Measurements from ENCODE around the gene C6orf89.

Gene C6orf89

DNA sequence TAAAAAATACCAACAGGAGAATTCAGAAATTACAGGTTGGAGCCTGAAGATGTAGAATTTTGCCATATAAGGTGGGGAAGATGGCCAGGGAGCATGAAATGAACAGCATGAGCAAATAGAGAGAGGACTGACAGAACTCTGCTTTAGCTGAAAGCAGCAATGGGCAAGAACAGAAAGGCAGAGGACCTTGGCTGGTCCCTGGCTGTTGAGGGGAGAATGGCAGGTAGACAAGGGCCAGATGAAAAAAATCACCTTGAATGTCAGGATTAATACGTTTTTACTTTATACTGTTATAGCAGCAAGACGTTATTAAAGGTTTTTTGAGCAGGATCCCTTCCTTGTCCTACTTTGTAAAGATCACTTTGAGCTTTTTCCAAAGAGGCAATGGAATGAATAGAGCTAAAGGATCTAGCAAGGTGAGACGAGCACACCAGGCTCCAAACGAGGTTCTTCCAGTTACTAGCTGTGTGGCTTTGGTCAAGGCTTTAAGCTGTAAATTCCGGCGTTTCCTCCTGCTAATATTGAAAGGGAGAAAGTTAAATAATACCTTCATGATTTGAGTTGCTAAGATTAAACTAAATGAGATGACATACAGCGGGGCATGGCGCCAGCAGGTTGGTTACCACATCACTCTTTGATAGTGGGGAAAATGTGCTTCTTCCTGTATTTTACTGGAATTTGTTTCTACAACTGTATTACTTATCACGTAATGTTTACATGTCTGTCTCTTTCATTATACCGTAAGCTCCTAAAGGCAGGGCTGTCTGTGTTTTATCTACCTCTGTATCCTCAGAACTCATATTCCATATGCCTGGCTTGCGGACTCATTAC is 11.9 kb upstream of the C6orf89 start:
- Histone ChIP-seq H3K27me3 (replicated peaks; ENCODE audit: insufficient read depth, low read length) (no peaks in the 10 kb centered on the region), H4K20me1 (ENCODE audit: insufficient read depth, low read length) (no peaks in the 10 kb centered on the region), H2AFZ (ENCODE audit: low read length) (peak overlapping the region; percentile 95), H3K9me2 (replicated peaks; ENCODE audit: insufficient read depth, low read length) (no peaks in the 10 kb centered on the region), H3K79me2 (ENCODE audit: low read length) (peaks cover 37% of the 10 kb centered on the region), H3K36me3 (replicated peaks; ENCODE audit: insufficient read depth, low read length) (no peaks in the 10 kb centered on the region), H3K4me3 (ENCODE audit: low read length) (peak overlapping the region; percentile 76), H3K4me1 (ENCODE audit: low read length) (peaks cover 8% of the 10 kb centered on the region), H3K9ac (ENCODE audit: low read length) (peak overlapping the region; percentile 89), H3F3A (ENCODE audit: insufficient read depth, low read length) (no peaks in the 10 kb centered on the region), H3K9me3 (replicated peaks; ENCODE audit: insufficient read depth, low read length) (no peaks in the 10 kb centered on the region), H3K27ac (ENCODE audit: low read length) (peak overlapping the region; percentile 54; the same call in 1 of the 2 replicates), H3K4me2 (ENCODE audit: low read depth, low read length) (peak overlapping the region; percentile 83)
- peak; percentile 32 for DNase-seq
- TF ChIP-seq EZH2phosphoT487 (IDR thresholded peaks at IDR 0.05; ENCODE audit: low read length), result no peak
- TF ChIP-seq, protein P1, sequence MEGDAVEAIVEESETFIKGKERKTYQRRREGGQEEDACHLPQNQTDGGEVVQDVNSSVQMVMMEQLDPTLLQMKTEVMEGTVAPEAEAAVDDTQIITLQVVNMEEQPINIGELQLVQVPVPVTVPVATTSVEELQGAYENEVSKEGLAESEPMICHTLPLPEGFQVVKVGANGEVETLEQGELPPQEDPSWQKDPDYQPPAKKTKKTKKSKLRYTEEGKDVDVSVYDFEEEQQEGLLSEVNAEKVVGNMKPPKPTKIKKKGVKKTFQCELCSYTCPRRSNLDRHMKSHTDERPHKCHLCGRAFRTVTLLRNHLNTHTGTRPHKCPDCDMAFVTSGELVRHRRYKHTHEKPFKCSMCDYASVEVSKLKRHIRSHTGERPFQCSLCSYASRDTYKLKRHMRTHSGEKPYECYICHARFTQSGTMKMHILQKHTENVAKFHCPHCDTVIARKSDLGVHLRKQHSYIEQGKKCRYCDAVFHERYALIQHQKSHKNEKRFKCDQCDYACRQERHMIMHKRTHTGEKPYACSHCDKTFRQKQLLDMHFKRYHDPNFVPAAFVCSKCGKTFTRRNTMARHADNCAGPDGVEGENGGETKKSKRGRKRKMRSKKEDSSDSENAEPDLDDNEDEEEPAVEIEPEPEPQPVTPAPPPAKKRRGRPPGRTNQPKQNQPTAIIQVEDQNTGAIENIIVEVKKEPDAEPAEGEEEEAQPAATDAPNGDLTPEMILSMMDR (IDR thresholded peaks at IDR 0.05; ENCODE audit: low read length), result peak; percentile 39; the same call in 1 of the 2 replicates
- TF ChIP-seq EZH2 (optimal IDR thresholded peaks at IDR 0.05; ENCODE audit: low read depth, low read length), result no peak

- peak within 1 kb of the TSS; percentile 54 for H3K27ac ChIP-seq (ENCODE audit: low read length)
- no peaks in the 10 kb centered on the region for H3K9me2 ChIP-seq (replicated peaks; ENCODE audit: insufficient read depth, low read length)
- no peaks in the 10 kb centered on the region for H3F3A ChIP-seq (ENCODE audit: insufficient read depth, low read length)
- peak within 1 kb of the TSS; percentile 76 for H3K4me3 ChIP-seq (ENCODE audit: low read length)
- DNase-seq, result peak; percentile 88
- peaks cover 31% of the 10 kb centered on the region for H3K79me2 ChIP-seq (ENCODE audit: low read length)
- H3K9ac ChIP-seq (ENCODE audit: low read length), result peak within 1 kb of the TSS; percentile 89
- peak within 1 kb of the TSS; percentile 95 for H2AFZ ChIP-seq (ENCODE audit: low read length)
- H3K4me2 ChIP-seq (ENCODE audit: low read depth, low read length), result peak within 1 kb of the TSS; percentile 83
- TF ChIP-seq EZH2phosphoT487 (IDR thresholded peaks at IDR 0.05; ENCODE audit: low read length) (no peak), EZH2 (optimal IDR thresholded peaks at IDR 0.05; ENCODE audit: low read depth, low read length) (no peak)
- TF ChIP-seq, protein P1 (IDR thresholded peaks at IDR 0.05; ENCODE audit: low read length), result no peak
- H3K9me3 ChIP-seq (replicated peaks; ENCODE audit: insufficient read depth, low read length), result no peaks in the 10 kb centered on the region
- H4K20me1 ChIP-seq (ENCODE audit: insufficient read depth, low read length), result no peaks in the 10 kb centered on the region
- H3K36me3 ChIP-seq (replicated peaks; ENCODE audit: insufficient read depth, low read length), result no peaks in the 10 kb centered on the region
- H3K27me3 ChIP-seq (replicated peaks; ENCODE audit: insufficient read depth, low read length), result no peaks in the 10 kb centered on the region
- H3K4me1 ChIP-seq (ENCODE audit: low read length), result peaks cover 8% of the 10 kb centered on the region
Measured at GRCh38 chr6:36874443-36875249, 11.1 kb upstream of the C6orf89 start, which contains the start of gene PPIL1. Gene PPIL1 (minus strand): TSS chr6:36874803. CDS start chr6:36874772, 31 bp downstream.

DNA sequence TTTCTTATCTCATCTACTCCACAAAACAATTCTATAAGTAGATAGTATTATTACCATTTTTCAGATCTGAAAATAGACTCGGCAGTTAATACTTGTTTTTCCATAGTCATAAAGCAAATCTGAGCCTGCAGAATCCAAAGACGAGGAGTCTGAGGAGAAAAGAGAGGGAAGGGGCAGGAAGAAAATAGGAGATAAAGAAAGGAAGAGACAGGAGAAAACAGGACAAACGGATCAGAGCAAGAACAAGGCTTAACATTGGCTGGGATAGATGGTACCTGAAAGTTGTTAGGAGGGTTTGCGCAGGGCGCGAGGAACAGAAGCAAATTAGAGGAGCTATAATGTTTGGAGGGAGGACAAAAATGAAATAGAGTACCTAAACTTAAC is 10.5 kb upstream of the C6orf89 start:
- peak overlapping the region; percentile 76 for H3K4me3 ChIP-seq (ENCODE audit: low read length)
- H3K27me3 ChIP-seq (replicated peaks; ENCODE audit: insufficient read depth, low read length), result no peaks in the 10 kb centered on the region
- no peaks in the 10 kb centered on the region for H3K36me3 ChIP-seq (replicated peaks; ENCODE audit: insufficient read depth, low read length)
- peak overlapping the region; percentile 83 for H3K4me2 ChIP-seq (ENCODE audit: low read depth, low read length)
- no peaks in the 10 kb centered on the region for H3K9me3 ChIP-seq (replicated peaks; ENCODE audit: insufficient read depth, low read length)
- no peak overlapping the region for H3K27ac ChIP-seq (ENCODE audit: low read length)
- no peaks in the 10 kb centered on the region for H4K20me1 ChIP-seq (ENCODE audit: insufficient read depth, low read length)
- H3F3A ChIP-seq (ENCODE audit: insufficient read depth, low read length), result no peaks in the 10 kb centered on the region
- H3K4me1 ChIP-seq (ENCODE audit: low read length), result peaks cover 8% of the 10 kb centered on the region
- no peak for TF ChIP-seq EZH2phosphoT487 (IDR thresholded peaks at IDR 0.05; ENCODE audit: low read length)
- TF ChIP-seq EZH2 (optimal IDR thresholded peaks at IDR 0.05; ENCODE audit: low read depth, low read length), result no peak
- TF ChIP-seq, protein P1 (IDR thresholded peaks at IDR 0.05; ENCODE audit: low read length), result no peak
- H3K9ac ChIP-seq (ENCODE audit: low read length), result peak overlapping the region; percentile 89
- H2AFZ ChIP-seq (ENCODE audit: low read length), result peak overlapping the region; percentile 95
- DNase-seq, result no peak
- H3K9me2 ChIP-seq (replicated peaks; ENCODE audit: insufficient read depth, low read length), result no peaks in the 10 kb centered on the region
- H3K79me2 ChIP-seq (ENCODE audit: low read length), result peaks cover 29% of the 10 kb centered on the region
